ENCODE data around the gene GEMIN2.

GRCh38 chr14:39083127-39083526 is 31.0 kb upstream of the GEMIN2 start:
- no peak for TF ChIP-seq CTCF (IDR thresholded peaks at IDR 0.05)
- TF ChIP-seq POLR2AphosphoS5 (IDR thresholded peaks at IDR 0.05), result no peak

All from suprapubic skin (tissue), 3 donors.